NCI-H2107 treated with DMSO at 0.1 percent for 48 hours (cell line): ENCODE measurements around the gene UPK1A.
A peak's percentile ranks its signal among the peaks of the same experiment; 100 is the strongest.
"Not testable (repeated sequence)": the region's sequence is repeated elsewhere in the genome, so short reads cannot be mapped to it uniquely, and the experiment has no call there.

Source experiments
- DNase-seq: peaks from one replicate; lab custom pipeline; 2025; ENCODE audit not compliant: unreplicated experiment; lab: John Stamatoyannopoulos, UW

The UPK1A gene

DNA sequence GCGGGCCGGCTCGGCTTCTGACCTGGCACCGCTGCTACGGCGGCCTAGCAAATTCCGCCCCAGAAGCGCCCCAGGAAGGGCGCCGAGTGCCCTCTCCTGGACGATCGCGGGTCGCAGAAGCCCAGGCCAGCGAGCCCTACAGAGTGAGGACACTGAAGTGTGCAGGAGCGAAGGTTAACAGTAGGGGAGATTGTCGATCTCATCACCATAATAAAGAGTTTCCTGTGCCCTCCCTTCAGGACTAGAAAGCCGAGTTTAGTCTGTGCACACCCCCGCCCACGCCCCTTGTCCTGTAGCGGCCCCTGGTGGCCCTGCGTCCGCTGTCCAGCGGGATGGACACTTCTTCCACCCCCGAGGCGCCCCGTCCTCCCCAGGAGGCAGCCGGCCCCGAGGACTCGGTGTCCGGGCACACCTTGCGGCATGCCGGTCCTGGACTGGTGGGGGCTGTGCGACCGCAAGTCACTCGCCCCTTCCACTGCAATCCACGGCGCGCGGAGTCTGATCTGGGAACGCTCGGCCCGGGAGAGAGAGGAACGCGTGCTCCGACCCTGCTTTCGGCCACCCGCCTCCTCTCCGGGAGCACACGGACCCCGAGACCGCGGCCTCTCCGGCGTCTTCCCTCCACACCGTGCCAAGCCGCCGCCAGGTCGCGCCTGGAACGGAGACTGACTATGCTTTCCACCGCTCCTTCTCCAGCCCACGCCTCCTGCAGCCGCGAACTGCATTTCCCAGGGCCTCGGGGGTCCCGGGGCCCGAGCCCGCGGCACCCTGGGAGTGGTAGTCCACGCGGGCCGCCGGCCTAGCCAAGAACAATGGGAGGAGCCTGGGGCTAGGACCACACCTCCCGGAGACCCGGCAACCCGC is 50.7 kb downstream of the UPK1A start:
- DNase-seq, result peak; percentile 83

DNA sequence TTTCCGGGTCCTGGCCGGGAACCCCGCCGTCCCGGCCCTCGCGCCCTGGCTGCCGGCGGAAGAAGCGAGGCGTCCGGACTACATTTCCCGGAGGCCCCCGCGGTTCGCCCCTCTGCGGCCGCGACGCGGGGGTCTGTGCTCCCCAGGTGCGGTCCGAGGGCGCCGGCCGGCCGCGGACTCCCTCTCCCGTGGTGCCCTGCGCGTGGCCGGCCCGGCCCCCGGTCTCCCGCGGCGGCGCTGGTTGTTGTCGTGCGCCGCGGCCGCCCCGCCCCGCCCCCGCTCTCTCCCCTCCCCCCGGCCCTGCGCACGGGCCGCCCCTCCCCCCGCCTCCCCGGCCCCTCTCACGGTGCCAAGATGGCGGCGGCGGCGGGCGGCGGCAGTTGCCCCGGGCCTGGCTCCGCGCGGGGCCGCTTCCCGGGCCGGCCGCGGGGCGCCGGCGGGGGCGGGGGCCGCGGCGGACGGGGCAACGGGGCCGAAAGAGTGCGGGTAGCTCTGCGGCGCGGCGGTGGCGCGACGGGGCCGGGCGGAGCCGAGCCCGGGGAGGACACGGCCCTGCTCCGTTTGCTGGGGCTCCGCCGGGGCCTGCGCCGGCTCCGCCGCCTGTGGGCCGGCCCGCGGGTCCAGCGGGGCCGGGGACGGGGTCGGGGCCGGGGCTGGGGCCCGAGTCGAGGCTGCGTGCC is 51.5 kb downstream of the UPK1A start, which contains the start of gene KMT2B:
TSS of gene KMT2B (plus strand) at position 339 of the 680 bp plus-strand sequence. CDS start at position 355, 16 bp downstream.
- no peak for DNase-seq

DNA sequence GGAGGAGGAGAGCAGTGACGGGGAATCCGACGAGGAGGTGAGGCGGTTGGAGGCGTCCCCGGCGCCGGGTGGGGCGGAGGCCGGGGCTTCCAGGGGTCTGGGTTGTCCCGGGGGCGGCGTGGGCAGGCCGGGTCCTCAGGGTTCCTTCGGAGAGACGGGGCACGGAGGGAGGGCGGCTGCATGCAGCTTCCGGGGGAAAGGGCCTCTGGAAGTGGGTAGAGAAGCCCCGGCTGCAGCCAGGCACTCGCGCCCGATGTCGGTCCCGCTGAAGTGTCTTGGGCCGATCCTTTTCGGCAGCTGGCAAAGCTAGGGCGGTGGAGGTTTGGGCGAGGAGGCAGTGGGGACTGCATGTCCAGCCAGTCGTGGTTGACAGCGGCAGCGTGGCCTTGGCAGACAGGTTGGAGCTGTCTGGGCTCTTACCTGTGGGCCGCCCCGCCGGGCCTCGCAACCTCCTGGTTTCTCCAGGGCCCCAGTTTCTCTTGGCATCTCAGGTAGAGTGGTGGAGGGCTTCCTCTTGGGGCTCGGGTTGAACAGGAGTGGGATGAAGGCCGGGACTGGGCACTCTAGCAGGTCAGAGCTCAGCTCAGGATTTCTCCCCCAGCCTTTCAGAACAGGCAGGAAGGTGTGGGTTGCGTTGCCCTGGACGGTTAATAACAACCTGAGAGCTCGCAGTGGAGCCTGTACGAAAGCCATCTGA is 52.2 kb downstream of the UPK1A start:
- no peak for DNase-seq

- DNase-seq, result no peak
Observed at GRCh38 chr19:35719402-35720162, 53.3 kb downstream of the UPK1A start.

DNA sequence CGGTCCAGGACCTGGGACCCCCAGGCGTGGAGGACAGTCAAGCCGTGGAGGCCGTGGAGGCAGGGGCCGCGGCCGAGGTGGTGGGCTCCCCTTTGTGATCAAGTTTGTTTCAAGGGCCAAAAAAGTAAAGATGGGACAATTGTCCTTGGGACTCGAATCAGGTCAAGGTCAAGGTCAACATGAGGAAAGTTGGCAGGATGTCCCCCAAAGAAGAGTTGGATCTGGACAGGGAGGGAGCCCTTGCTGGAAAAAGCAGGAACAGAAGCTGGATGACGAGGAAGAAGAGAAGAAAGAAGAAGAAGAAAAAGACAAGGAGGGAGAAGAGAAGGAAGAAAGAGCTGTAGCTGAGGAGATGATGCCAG is 53.8 kb downstream of the UPK1A start:
- DNase-seq, result no peak

DNA sequence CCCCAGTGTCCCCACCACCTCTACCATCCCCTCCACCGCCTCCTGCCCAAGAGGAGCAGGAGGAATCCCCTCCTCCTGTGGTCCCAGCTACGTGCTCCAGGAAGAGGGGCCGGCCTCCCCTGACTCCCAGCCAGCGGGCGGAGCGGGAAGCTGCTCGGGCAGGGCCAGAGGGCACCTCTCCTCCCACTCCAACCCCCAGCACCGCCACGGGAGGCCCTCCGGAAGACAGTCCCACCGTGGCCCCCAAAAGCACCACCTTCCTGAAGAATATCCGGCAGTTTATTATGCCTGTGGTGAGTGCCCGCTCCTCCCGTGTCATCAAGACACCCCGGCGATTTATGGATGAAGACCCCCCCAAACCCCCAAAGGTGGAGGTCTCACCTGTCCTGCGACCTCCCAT is 54.3 kb downstream of the UPK1A start:
- DNase-seq, result no peak

DNA sequence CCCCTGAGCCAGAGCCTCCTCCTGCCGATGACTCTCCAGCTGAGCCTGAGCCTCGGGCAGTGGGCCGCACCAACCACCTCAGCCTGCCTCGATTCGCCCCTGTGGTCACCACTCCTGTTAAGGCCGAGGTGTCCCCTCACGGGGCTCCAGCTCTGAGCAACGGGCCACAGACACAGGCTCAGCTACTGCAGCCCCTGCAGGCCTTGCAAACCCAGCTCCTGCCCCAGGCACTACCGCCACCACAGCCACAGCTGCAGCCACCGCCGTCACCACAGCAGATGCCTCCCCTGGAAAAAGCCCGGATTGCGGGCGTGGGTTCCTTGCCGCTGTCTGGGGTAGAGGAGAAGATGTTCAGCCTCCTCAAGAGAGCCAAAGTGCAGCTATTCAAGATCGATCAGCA is 55.1 kb downstream of the UPK1A start:
- no peak for DNase-seq

DNA sequence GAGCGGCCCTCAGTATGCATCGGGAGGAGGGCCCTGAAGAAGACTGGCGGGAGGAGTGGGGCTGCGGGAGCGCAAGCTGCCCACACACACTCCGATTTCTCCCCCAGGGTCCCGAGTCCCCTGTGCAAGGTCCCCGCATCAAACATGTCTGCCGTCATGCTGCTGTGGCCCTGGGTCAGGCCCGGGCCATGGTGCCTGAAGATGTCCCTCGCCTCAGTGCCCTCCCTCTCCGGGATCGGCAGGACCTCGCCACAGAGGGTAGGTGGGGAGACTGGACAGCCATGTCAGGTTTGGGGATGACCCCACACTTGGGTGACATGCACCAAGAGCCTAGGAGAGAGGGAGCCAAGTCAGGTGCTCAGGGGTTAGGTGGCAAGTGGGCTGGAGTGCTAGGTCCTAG is 56.1 kb downstream of the UPK1A start:
- DNase-seq, result no peak

GRCh38 chr19:35722897-35723296 is 56.6 kb downstream of the UPK1A start:
- no peak for DNase-seq

DNA sequence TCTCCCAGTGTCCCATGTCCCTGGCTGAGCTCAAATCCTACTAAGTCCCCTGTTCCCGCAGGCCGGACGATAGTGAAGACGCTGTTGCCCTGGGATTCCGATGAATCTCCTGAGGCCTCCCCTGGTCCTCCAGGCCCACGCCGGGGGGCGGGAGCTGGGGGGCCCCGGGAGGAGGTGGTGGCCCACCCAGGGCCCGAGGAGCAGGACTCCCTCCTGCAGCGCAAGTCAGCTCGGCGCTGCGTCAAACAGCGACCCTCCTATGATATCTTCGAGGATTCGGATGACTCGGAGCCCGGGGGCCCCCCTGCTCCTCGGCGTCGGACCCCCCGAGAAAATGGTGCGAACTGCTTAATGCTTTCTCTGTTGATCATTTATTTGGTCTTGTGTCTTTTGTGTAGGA is 57.4 kb downstream of the UPK1A start:
- no peak for DNase-seq

DNA sequence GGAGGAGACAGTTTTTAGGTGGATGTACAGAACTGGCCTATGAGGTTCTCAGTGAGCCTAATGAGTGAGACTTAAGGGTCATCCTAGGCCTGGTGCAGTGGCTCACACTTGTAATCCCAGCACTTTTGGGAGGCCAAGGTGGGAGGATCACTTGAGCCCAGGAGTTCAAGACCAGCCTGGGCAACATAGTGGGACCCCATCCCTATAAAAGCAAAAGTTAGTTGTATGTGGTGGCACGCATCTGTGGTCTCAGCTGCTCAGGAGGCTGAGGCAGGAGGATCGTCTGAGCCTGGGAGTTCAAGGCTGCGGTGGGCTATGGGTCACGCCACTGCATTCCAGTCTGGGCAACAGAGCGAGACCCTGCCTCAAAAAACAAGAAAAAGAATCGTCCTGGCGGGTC is 57.8 kb downstream of the UPK1A start:
- DNase-seq, result not testable (repeated sequence)

- no peak for DNase-seq
Observed at GRCh38 chr19:35724560-35724959, 58.2 kb downstream of the UPK1A start.

GRCh38 chr19:35725216-35725861 is 59.0 kb downstream of the UPK1A start:
- no peak for DNase-seq

DNA sequence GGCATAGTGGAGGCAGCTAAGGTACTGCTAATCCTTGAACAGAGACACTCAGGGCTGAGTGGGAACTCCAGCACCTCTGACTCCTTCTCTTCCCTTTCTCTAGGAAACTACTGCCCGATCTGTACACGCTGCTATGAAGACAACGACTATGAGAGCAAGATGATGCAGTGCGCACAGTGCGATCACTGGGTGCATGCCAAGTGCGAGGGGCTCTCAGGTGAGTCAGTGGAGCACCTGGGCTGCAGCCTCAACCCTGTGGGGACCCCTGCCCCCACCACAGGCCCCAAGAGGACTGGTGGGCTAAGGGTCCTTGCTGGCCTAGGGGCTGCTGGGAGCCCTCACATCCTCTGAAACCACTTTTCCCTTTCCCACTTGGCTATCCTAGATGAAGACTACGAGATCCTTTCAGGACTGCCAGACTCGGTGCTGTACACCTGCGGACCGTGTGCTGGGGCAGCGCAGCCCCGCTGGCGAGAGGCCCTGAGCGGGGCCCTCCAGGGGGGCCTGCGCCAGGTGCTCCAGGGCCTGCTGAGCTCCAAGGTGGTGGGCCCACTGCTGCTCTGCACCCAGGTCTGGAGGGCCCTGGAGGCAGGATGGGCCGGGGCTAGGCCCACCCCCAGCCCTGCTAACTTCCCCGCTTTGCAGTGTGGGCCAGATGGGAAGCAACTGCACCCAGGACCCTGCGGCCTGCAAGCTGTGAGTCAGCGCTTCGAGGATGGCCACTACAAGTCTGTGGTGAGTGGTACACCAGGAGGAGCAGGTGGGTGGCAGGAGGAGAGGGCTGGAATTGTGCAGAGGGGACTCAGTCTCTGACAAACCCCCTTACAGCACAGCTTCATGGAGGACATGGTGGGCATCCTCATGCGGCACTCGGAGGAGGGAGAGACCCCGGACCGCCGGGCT is 61.0 kb downstream of the UPK1A start:
- no peak for DNase-seq
